K562 (cell line): ENCODE measurements around the gene P2RY4. TPM values are rescaled to one million over a fixed set of nuclear protein-coding genes. Genes with fewer than 3 reads are reported as not detected.

Source experiments
- ATAC-seq: fragments of 200-7000 bp; cut with Tn5 transposase; 3 replicates; pipeline ENCODE4 v1.9.1; 2020; ENCODE audit warnings: moderate library complexity
- BruUV-seq: library from RNA; stranded (reverse); fragments of 400-500 nt; replicated peaks from 2 replicates; lab custom pipeline; 2021; lab: Mats Ljungman, UMichigan
- CTCF ChIA-PET: fragments of 300-600 bp; formaldehyde crosslinking; extraction: SDS; loops from one replicate; lab custom pipeline; 2021; ENCODE audit warnings: low intra/inter-chr PET ratio; lab: Yijun Ruan, JAX
- POLR2A ChIA-PET: fragments of 300-600, 350-650 bp; sonication (Branson Sonifier 250); formaldehyde crosslinking; extraction: SDS; loops from one replicate; lab custom pipeline; 2021; ENCODE audit warnings: antibody characterized with exemption, inconsistent platforms; lab: Yijun Ruan, JAX
- DNase-seq, 4 experiments: peaks; one replicate each; pipeline versions ENCODE4 v3.0.0 to v3.0.0-alpha.2; 2011 to 2018; ENCODE audit warnings: low spot score in 3 of 4, mixed read lengths in 3 of 4; ENCODE audit errors: extremely low read depth in 1 of 4
- FAIRE-seq: peaks from 2 replicates; lab custom pipeline; 2011; peaks lifted over from hg19 to GRCh38; lab: Jason Lieb, UNC
- H2AFZ ChIP-seq: 2 replicates; pipeline ENCODE4 v1.6.0; 2011; ENCODE audit warnings: low read depth, low read length, control low read depth, inconsistent platforms
- H3K27ac ChIP-seq: fragments of 200-600 bp; 3 replicates; pipeline ENCODE4 v1.8.0; 2011; ENCODE audit warnings: low read depth, mild to moderate bottlenecking, control low read depth, inconsistent platforms, low read length, moderate library complexity, mixed read lengths; ENCODE audit errors: extremely low read depth
- H3K27me3 ChIP-seq, 2 experiments: fragments of 300-600 bp in 1 of 2; 2 replicates in 1 of 2; 3 replicates in 1 of 2; pipeline versions ENCODE4 v1.6.0 to v1.8.0; 2011; ENCODE audit warnings: inconsistent platforms in 2 of 2, low read length in 2 of 2, mild to moderate bottlenecking in 1 of 2, mixed read lengths in 1 of 2, moderate library complexity in 1 of 2; ENCODE audit not compliant: control insufficient read depth in 2 of 2, insufficient read depth in 2 of 2
- H3K36me3 ChIP-seq: fragments of 300-600 bp; 3 replicates; pipeline ENCODE4 v1.8.0; 2011; ENCODE audit warnings: mild to moderate bottlenecking, low read length, inconsistent platforms; ENCODE audit not compliant: control insufficient read depth, insufficient read depth
- H3K4me1 ChIP-seq, 2 experiments: fragments of 200-600 bp in 1 of 2; replicated peaks in 1 of 2; 2 replicates in 1 of 2; 3 replicates in 1 of 2; pipeline versions ENCODE4 v1.5.1 to v1.8.0; 2011; ENCODE audit warnings: inconsistent platforms in 2 of 2, low read length in 2 of 2, mild to moderate bottlenecking in 1 of 2, mixed read lengths in 1 of 2, moderate library complexity in 1 of 2; ENCODE audit not compliant: control insufficient read depth in 2 of 2, insufficient read depth in 2 of 2
- H3K4me2 ChIP-seq: 2 replicates; pipeline ENCODE4 v1.6.1; 2011; ENCODE audit warnings: low read length, control low read depth, inconsistent platforms, mixed read lengths; ENCODE audit not compliant: insufficient read depth
- H3K4me3 ChIP-seq: fragments of 200-600 bp; sonication (generic), shearing (Covaris generic); 2 replicates; pipeline ENCODE4 v1.5.1; 2016; ENCODE audit warnings: control low read depth, inconsistent platforms
- H3K79me2 ChIP-seq: fragments of 200-600 bp; 3 replicates; pipeline ENCODE4 v1.8.0; 2011; ENCODE audit warnings: low read length, inconsistent platforms; ENCODE audit not compliant: control insufficient read depth, insufficient read depth
- H3K9ac ChIP-seq, 2 experiments: 2 replicates each; pipeline versions ENCODE4 v1.6.0 to v1.6.1; 2011; ENCODE audit warnings: low read depth in 2 of 2, low read length in 2 of 2, control low read depth in 1 of 2, inconsistent platforms in 1 of 2, mild to moderate bottlenecking in 1 of 2, mixed read lengths in 1 of 2; ENCODE audit not compliant: insufficient read depth in 1 of 2
- H3K9me1 ChIP-seq: one replicate; pipeline ENCODE4 v1.6.0; 2011; ENCODE audit warnings: inconsistent platforms, mild to moderate bottlenecking, low read length, moderate library complexity; ENCODE audit not compliant: control insufficient read depth, insufficient read depth
- H3K9me3 ChIP-seq: replicated peaks from 2 replicates; pipeline ENCODE4 v1.5.1; 2011; ENCODE audit warnings: low read depth, low read length, inconsistent platforms; ENCODE audit not compliant: control insufficient read depth, insufficient read depth
- H4K20me1 ChIP-seq: replicated peaks from 2 replicates; pipeline ENCODE4 v1.6.1; 2011; ENCODE audit warnings: low read length, inconsistent platforms, mixed read lengths; ENCODE audit not compliant: control insufficient read depth, insufficient read depth
- ARID2 ChIP-seq: fragments of 450-650 bp; IDR thresholded peaks from 2 replicates; pipeline ENCODE4 v1.6.1; 2017; ENCODE audit warnings: antibody characterized with exemption, mild to moderate bottlenecking
- ASH1L ChIP-seq: fragments of 450-650 bp; IDR thresholded peaks from 2 replicates; pipeline ENCODE4 v1.6.1; 2018; ENCODE audit warnings: borderline replicate concordance, mild to moderate bottlenecking, low read depth; ENCODE audit not compliant: partially characterized antibody
- CBX1 ChIP-seq: sonication (generic); IDR thresholded peaks from 2 replicates; pipeline ENCODE4 v1.6.1; 2016; ENCODE audit warnings: antibody characterized with exemption, low read depth, mild to moderate bottlenecking
- CHAMP1 ChIP-seq: fragments of 450-650 bp; IDR thresholded peaks from 2 replicates; pipeline ENCODE4 v1.6.1; 2016; ENCODE audit warnings: mild to moderate bottlenecking
- EGR1 ChIP-seq: fragments of 450-650 bp; conservative IDR thresholded peaks from 2 replicates; pipeline ENCODE4 v1.6.1; 2017; ENCODE audit warnings: mild to moderate bottlenecking
- EHMT2 ChIP-seq: fragments of 450-650 bp; IDR thresholded peaks from 2 replicates; pipeline ENCODE4 v1.6.1; 2018; ENCODE audit warnings: antibody characterized with exemption
- LEF1 ChIP-seq: fragments of 450-650 bp; IDR thresholded peaks from 2 replicates; pipeline ENCODE4 v1.6.1; 2016; ENCODE audit warnings: mild to moderate bottlenecking
- MTA2 ChIP-seq: fragments of 450-650 bp; IDR thresholded peaks from 2 replicates; pipeline ENCODE4 v1.6.1; 2016; ENCODE audit warnings: low read depth
- NCOA1 ChIP-seq: fragments of 450-650 bp; IDR thresholded peaks from 2 replicates; pipeline ENCODE4 v1.6.1; 2016; ENCODE audit warnings: low read depth
- NRF1 ChIP-seq, 2 experiments: fragments of 450-650 bp; IDR thresholded peaks in 1 of 2; conservative IDR thresholded peaks in 1 of 2; 2 replicates each; pipeline ENCODE4 v1.6.1; 2014; ENCODE audit warnings: mild to moderate bottlenecking in 2 of 2
- PRMT5 ChIP-seq: sonication (generic); formaldehyde crosslinking; IDR thresholded peaks from 2 replicates; pipeline ENCODE4 v1.5.0; 2020; ENCODE audit warnings: missing genetic modification reagents
- PURB ChIP-seq: sonication (generic); formaldehyde crosslinking; IDR thresholded peaks from 2 replicates; pipeline ENCODE4 v1.9.0; 2021; ENCODE audit warnings: low read depth, mild to moderate bottlenecking, missing genetic modification reagents
- SMAD2 ChIP-seq: fragments of 150-350 bp; IDR thresholded peaks from 2 replicates; pipeline ENCODE4 v1.6.1; 2014; ENCODE audit warnings: low read depth, mild to moderate bottlenecking, low read length
- TAL1 ChIP-seq: fragments of 450-650 bp; IDR thresholded peaks from 2 replicates; pipeline ENCODE4 v1.6.1; 2016; ENCODE audit warnings: mild to moderate bottlenecking
- TCF7 ChIP-seq: sonication (generic); IDR thresholded peaks from 2 replicates; pipeline ENCODE4 v1.6.1; 2016; ENCODE audit warnings: antibody characterized with exemption, borderline replicate concordance
- TCF7L2 ChIP-seq: fragments of 150-350 bp; IDR thresholded peaks from 2 replicates; pipeline ENCODE4 v1.6.1; 2016; ENCODE audit warnings: low read depth, mild to moderate bottlenecking, low read length, moderate library complexity
- TCFL5 ChIP-seq: fragments of 250-450 bp; sonication (Bioruptor Pico); conservative IDR thresholded peaks from 2 replicates; pipeline ENCODE4 v1.6.1; 2021; ENCODE audit warnings: mild to moderate bottlenecking, moderate library complexity, matching md5 sums
- TEAD2 ChIP-seq: fragments of 450-650 bp; IDR thresholded peaks from 2 replicates; pipeline ENCODE4 v1.6.1; 2016; ENCODE audit warnings: missing genetic modification characterization, control low read depth, missing compliant biosample characterization
- ZNF347 ChIP-seq: fragments of 450-650 bp; formaldehyde crosslinking; IDR thresholded peaks from 2 replicates; pipeline ENCODE4 v1.4.0; 2020; ENCODE audit warnings: low read depth, mild to moderate bottlenecking, moderate library complexity
- in situ Hi-C: fragments of 300-500 bp; cut with MboI; formaldehyde crosslinking; loops from 4 replicates; pipeline ENCODE4 v1.15.0; 2018; ENCODE audit warnings: inconsistent platforms, mixed read lengths
- intact Hi-C: fragments of 100-400 bp; cut with micrococcal nuclease; formaldehyde crosslinking; loops from 2 replicates; pipeline ENCODE4 v1.14.2; 2022
- polyA plus RNA-seq, 8 experiments: library from polyadenylated mRNA; depleted of rRNA in 4 of 8; stranded (reverse) in 5 of 8; unstranded in 3 of 8; fragments of >200 nt; fragmentation: Nextera tagmentation in 2 of 8; fragmentation: Illumina TruSeq in 1 of 8; extraction: Ambion mirVana in 2 of 8; extraction: Trizol in 1 of 8; gene quantifications; 2 replicates each; pipeline versions ENCODE4 v1.2.1 to v1.2.3, GENCODE V29; 2011 to 2014; ENCODE audit warnings: inconsistent platforms in 1 of 8, missing spikeins in 1 of 8
- total RNA-seq, 7 experiments: library from RNA; depleted of rRNA in 6 of 7; stranded (reverse); fragments of >200 nt in 6 of 7; fragmentation: Illumina TruSeq in 2 of 7; extraction: Trizol in 2 of 7; gene quantifications; 2 replicates each; pipeline versions ENCODE4 v1.2.1 to v1.2.3, GENCODE V29; 2011 to 2021; ENCODE audit warnings: low replicate concordance in 1 of 7
- TF ChIP-seq, protein P1 (sequence below): sonication (generic); formaldehyde crosslinking; IDR thresholded peaks from 2 replicates; pipeline ENCODE4 v1.8.0; 2022; ENCODE audit warnings: mild to moderate bottlenecking, missing genetic modification reagents, borderline replicate concordance

Gene P2RY4
- total and polyA plus RNA-seq, 9 of the 15 experiments (the other 6 are each of a cell fraction or from before 2014, with no cell fraction given), result not detected

- Histone ChIP-seq H3K4me2 (no peak overlapping the region), H3K4me1 (no peaks in the 10 kb centered on the region), H2AFZ (no peak overlapping the region), H3K9me3 (no peaks in the 10 kb centered on the region), H3K9ac (no peak overlapping the region), H3K79me2 (no peaks in the 10 kb centered on the region), H3K9me1 (no peaks in the 10 kb centered on the region), H4K20me1 (no peaks in the 10 kb centered on the region), H3K4me3 (no peak overlapping the region), H3K27ac (no peak overlapping the region), H3K36me3 (no peaks in the 10 kb centered on the region), H3K27me3 (no peaks in the 10 kb centered on the region; a peak in 1 of 5 replicates)
- ATAC-seq (no peak), DNase-seq (no peak), FAIRE-seq (no peak)
- intact Hi-C loops, result no loop called here
- CTCF ChIA-PET, result no interaction called here
- no peak for TF ChIP-seq TCFL5
- no peak for TF ChIP-seq CBX1
- no peak for TF ChIP-seq TCF7L2
- no peak for TF ChIP-seq SMAD2
- no peak for TF ChIP-seq TCF7
- no peak for TF ChIP-seq EGR1
- TF ChIP-seq TEAD2 (tag), result no peak
- no peak for TF ChIP-seq NRF1 (conservative IDR thresholded peaks at IDR 0.05 in 1 of 2, IDR thresholded peaks at IDR 0.05 in 1 of 2)
- TF ChIP-seq CHAMP1, result no peak
- no peak for TF ChIP-seq NCOA1
- TF ChIP-seq PURB (CRISPR knock-in tag), result no peak
- TF ChIP-seq LEF1, result no peak
- TF ChIP-seq, protein P1, sequence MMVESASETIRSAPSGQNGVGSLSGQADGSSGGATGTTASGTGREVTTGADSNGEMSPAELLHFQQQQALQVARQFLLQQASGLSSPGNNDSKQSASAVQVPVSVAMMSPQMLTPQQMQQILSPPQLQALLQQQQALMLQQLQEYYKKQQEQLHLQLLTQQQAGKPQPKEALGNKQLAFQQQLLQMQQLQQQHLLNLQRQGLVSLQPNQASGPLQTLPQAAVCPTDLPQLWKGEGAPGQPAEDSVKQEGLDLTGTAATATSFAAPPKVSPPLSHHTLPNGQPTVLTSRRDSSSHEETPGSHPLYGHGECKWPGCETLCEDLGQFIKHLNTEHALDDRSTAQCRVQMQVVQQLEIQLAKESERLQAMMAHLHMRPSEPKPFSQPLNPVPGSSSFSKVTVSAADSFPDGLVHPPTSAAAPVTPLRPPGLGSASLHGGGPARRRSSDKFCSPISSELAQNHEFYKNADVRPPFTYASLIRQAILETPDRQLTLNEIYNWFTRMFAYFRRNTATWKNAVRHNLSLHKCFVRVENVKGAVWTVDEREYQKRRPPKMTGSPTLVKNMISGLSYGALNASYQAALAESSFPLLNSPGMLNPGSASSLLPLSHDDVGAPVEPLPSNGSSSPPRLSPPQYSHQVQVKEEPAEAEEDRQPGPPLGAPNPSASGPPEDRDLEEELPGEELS, result no peak
- TF ChIP-seq TAL1, result no peak
- TF ChIP-seq ZNF347 (CRISPR knock-in tag), result no peak
- TF ChIP-seq ASH1L, result no peak
- TF ChIP-seq EHMT2, result no peak
- TF ChIP-seq ARID2, result no peak
- no peak for TF ChIP-seq MTA2
- TF ChIP-seq PRMT5, result no peak
- in situ Hi-C loops, result no loop called here
- no TSS peak for BruUV-seq
- POLR2A ChIA-PET, result no interaction called here
These were observed 51.5 kb downstream of the P2RY4 start for GRCh38 chrX:70208479-70208878.
